HCT116 (cell line): Measurements from ENCODE around the gene SYNGR1. TPM values are rescaled to one million over a fixed set of nuclear protein-coding genes. Genes with fewer than 3 reads are reported as not detected.
"Not testable (repeated sequence)": the region's sequence is repeated elsewhere in the genome, so short reads cannot be mapped to it uniquely, and the experiment has no call there.

Source experiments
- ATAC-seq: fragments of 200-7000 bp; cut with Tn5 transposase; 2 replicates; pipeline ENCODE4 v1.9.1; 2020; ENCODE audit warnings: mild to moderate bottlenecking, moderate library complexity
- BruUV-seq: library from RNA; stranded (reverse); fragments of 400-500 nt; replicated peaks from 2 replicates; lab custom pipeline; 2021; lab: Mats Ljungman, UMichigan
- CTCF ChIA-PET: fragments of 300-600 bp; sonication (Branson Sonifier 250); formaldehyde crosslinking; loops from one replicate; lab custom pipeline; 2021; ENCODE audit warnings: antibody characterized with exemption; lab: Charles Lee
- POLR2A ChIA-PET: fragments of 300-600, 350-600 bp; sonication (Branson Sonifier 250); formaldehyde crosslinking; loops from one replicate; lab custom pipeline; 2021; ENCODE audit warnings: antibody characterized with exemption; lab: Charles Lee
- RAD21 ChIA-PET, 2 experiments: fragments of 300-600 bp; sonication (Branson Sonifier 250); formaldehyde crosslinking; loops; one replicate each; lab custom pipeline; 2023; ENCODE audit warnings: low total read pairs in 2 of 2; ENCODE audit not compliant: uncharacterized antibody in 2 of 2, unreplicated experiment in 2 of 2, low non-redundant PET in 1 of 2; lab: Charles Lee
- DNase-seq: peaks from one replicate; pipeline ENCODE4 v3.0.0-alpha.2; 2010; ENCODE audit warnings: low read depth, low spot score
- H2AFZ ChIP-seq: fragments of 200-600 bp; shearing (Covaris generic), sonication (generic); 2 replicates; pipeline ENCODE4 v1.6.1; 2017; ENCODE audit warnings: low read depth, mixed run types, mixed read lengths, antibody characterized with exemption, low read length; ENCODE audit not compliant: poor library complexity, severe bottlenecking
- H3K27ac ChIP-seq: 2 replicates; pipeline ENCODE4 v1.5.1; 2012; ENCODE audit warnings: low read depth, low read length
- H3K27me3 ChIP-seq: fragments of 200-600 bp; sonication (generic); 2 replicates; pipeline ENCODE4 v1.6.1; 2016; ENCODE audit warnings: mixed run types, low read length, mixed read lengths; ENCODE audit not compliant: insufficient read depth
- H3K36me3 ChIP-seq, 2 experiments: fragments of 200-500 bp in 1 of 2; fragments of 200-600 bp in 1 of 2; sonication (Bioruptor generic) in 1 of 2; sonication (generic) in 1 of 2; 2 replicates each; pipeline versions ENCODE4 v1.5.1 to v1.6.1; 2014 to 2016; ENCODE audit warnings: low read length in 2 of 2, inconsistent platforms in 1 of 2, mixed read lengths in 1 of 2, mixed run types in 1 of 2; ENCODE audit not compliant: insufficient read depth in 2 of 2, control insufficient read depth in 1 of 2
- H3K4me1 ChIP-seq, 2 experiments: fragments of 200-600 bp in 1 of 2; sonication (generic) in 1 of 2; 2 replicates each; pipeline versions ENCODE4 v1.5.1 to v1.6.1; 2012 to 2017; ENCODE audit warnings: low read length in 2 of 2, inconsistent platforms in 1 of 2, mild to moderate bottlenecking in 1 of 2, mixed read lengths in 1 of 2, mixed run types in 1 of 2, moderate library complexity in 1 of 2; ENCODE audit not compliant: insufficient read depth in 2 of 2, control insufficient read depth in 1 of 2
- H3K4me2 ChIP-seq: fragments of 200-600 bp; sonication (generic); 2 replicates; pipeline ENCODE4 v1.6.1; 2017; ENCODE audit warnings: mixed run types, low read length, mixed read lengths
- H3K4me3 ChIP-seq, 2 experiments: fragments of 200-600 bp in 1 of 2; sonication (generic) in 1 of 2; replicated peaks in 1 of 2; 2 replicates each; pipeline ENCODE4 v1.5.1; 2011 to 2016; ENCODE audit warnings: low read length in 2 of 2, control low read depth in 1 of 2, low read depth in 1 of 2, mild to moderate bottlenecking in 1 of 2, mixed read lengths in 1 of 2, mixed run types in 1 of 2
- H3K79me2 ChIP-seq: fragments of 200-600 bp; sonication (generic); 2 replicates; pipeline ENCODE4 v1.6.1; 2017; ENCODE audit warnings: mild to moderate bottlenecking, mixed run types, low read length, moderate library complexity, mixed read lengths; ENCODE audit not compliant: insufficient read depth
- H3K9ac ChIP-seq: fragments of 200-600 bp; sonication (generic); 2 replicates; pipeline ENCODE4 v1.6.1; 2016; ENCODE audit warnings: low read length, mixed read lengths
- H3K9me2 ChIP-seq: fragments of 200-600 bp; sonication (generic), shearing (Covaris generic); 2 replicates; pipeline ENCODE4 v1.6.1; 2017; ENCODE audit warnings: mixed run types, mild to moderate bottlenecking, moderate library complexity; ENCODE audit not compliant: insufficient read depth
- H3K9me3 ChIP-seq, 2 experiments: fragments of 200-500 bp in 1 of 2; fragments of 200-600 bp in 1 of 2; sonication (Bioruptor generic) in 1 of 2; sonication (generic) in 1 of 2; 2 replicates each; pipeline ENCODE4 v1.6.1; 2014 to 2017; ENCODE audit warnings: low read length in 2 of 2, mixed read lengths in 2 of 2, inconsistent platforms in 1 of 2, low read depth in 1 of 2, mild to moderate bottlenecking in 1 of 2, mixed run types in 1 of 2, moderate library complexity in 1 of 2; ENCODE audit not compliant: control insufficient read depth in 1 of 2, insufficient read depth in 1 of 2
- H4K20me1 ChIP-seq: fragments of 200-600 bp; sonication (generic), shearing (Covaris generic); 2 replicates; pipeline ENCODE4 v1.6.1; 2017; ENCODE audit warnings: mixed run types, mild to moderate bottlenecking, moderate library complexity; ENCODE audit not compliant: insufficient read depth
- ATF3 ChIP-seq: IDR thresholded peaks from 2 replicates; pipeline ENCODE4 v1.6.1; 2012
- CEBPB ChIP-seq: IDR thresholded peaks from 2 replicates; pipeline ENCODE4 v1.6.1; 2012; ENCODE audit warnings: low read depth
- EGR1 ChIP-seq: IDR thresholded peaks from 2 replicates; pipeline ENCODE4 v1.6.1; 2012; ENCODE audit warnings: low read depth
- ELF1 ChIP-seq: IDR thresholded peaks from 2 replicates; pipeline ENCODE4 v1.6.1; 2012; ENCODE audit warnings: low read depth, borderline replicate concordance
- EZH2 ChIP-seq: fragments of 200-600 bp; sonication (generic); IDR thresholded peaks from 2 replicates; pipeline ENCODE4 v1.6.1; 2017; ENCODE audit warnings: antibody characterized with exemption, mixed run types
- EZH2phosphoT487 ChIP-seq: fragments of 200-600 bp; IDR thresholded peaks from 2 replicates; pipeline ENCODE4 v1.6.1; 2018; ENCODE audit warnings: antibody characterized with exemption, borderline replicate concordance
- REST ChIP-seq: IDR thresholded peaks from 2 replicates; pipeline ENCODE4 v1.6.1; 2012; ENCODE audit warnings: low read depth
- TCF7L2 ChIP-seq: IDR thresholded peaks from 2 replicates; pipeline ENCODE4 v1.7.0; 2011; ENCODE audit warnings: borderline replicate concordance, inconsistent platforms; ENCODE audit not compliant: insufficient read depth, insufficient read length; ENCODE audit errors: extremely low read depth
- ZBTB33 ChIP-seq: IDR thresholded peaks from 2 replicates; pipeline ENCODE4 v1.6.1; 2011; ENCODE audit warnings: mild to moderate bottlenecking, low read length, moderate library complexity; ENCODE audit not compliant: insufficient replicate concordance; ENCODE audit errors: extremely low read depth
- ZFX ChIP-seq: fragments of 450-650 bp; IDR thresholded peaks from 2 replicates; pipeline ENCODE4 v1.6.1; 2017
- ZNF274 ChIP-seq: fragments of 200-500 bp; sonication (Bioruptor generic); IDR thresholded peaks from 2 replicates; pipeline ENCODE4 v1.6.1; 2014; ENCODE audit warnings: mild to moderate bottlenecking, low read depth, low read length, inconsistent platforms
- intact Hi-C: fragments of 100-400 bp; cut with micrococcal nuclease; formaldehyde crosslinking; loops from 2 replicates; pipeline ENCODE4 v1.10.0; 2022
- total RNA-seq: library from RNA; stranded (reverse); gene quantifications from one replicate; pipeline ENCODE4 v1.2.1, GENCODE V29; 2021; ENCODE audit not compliant: unreplicated experiment

The SYNGR1 gene
- total RNA-seq, 1 experiment from 2014 or later, result 20.7 TPM

- H3K9me3 ChIP-seq, RAD21 ChIA-PET, H3K27ac ChIP-seq, H4K20me1 ChIP-seq, H3K9me2 ChIP-seq, H3K27me3 ChIP-seq, H3K4me2 ChIP-seq, H3K4me1 ChIP-seq, H2AFZ ChIP-seq, H3K36me3 ChIP-seq, H3K9ac ChIP-seq, DNase-seq, BruUV-seq, ATAC-seq, H3K4me3 ChIP-seq, POLR2A ChIA-PET, intact Hi-C loops: not testable (repeated sequence)
- CTCF ChIA-PET, result interaction anchor here (1.3 kb wide), 1 partner anchor 83 kb away, joined by 4 read pairs; no protein-coding TSS in a partner anchor
- peaks cover 11% of the 10 kb centered on the region for H3K79me2 ChIP-seq
These were observed 63.4 kb downstream of the SYNGR1 start for GRCh38 chr22:39413204-39413603.

GRCh38 chr22:39414377-39414776 is 64.6 kb downstream of the SYNGR1 start:
- Histone ChIP-seq H3K27ac (no peak overlapping the region), H3K36me3 (peaks cover 4 to 12% of the 10 kb centered on the region in 2 experiments; a peak in 3 of 4 replicates), H3K27me3 (no peaks in the 10 kb centered on the region), H3K9ac (no peak overlapping the region), H3K79me2 (peaks cover 9% of the 10 kb centered on the region)
- ATAC-seq (no peak), DNase-seq (no peak)
- POLR2A ChIA-PET, result no interaction called here
- TF ChIP-seq ATF3 (no peak), REST (no peak), EZH2 (no peak), CEBPB (no peak), ZBTB33 (no peak), ZFX (no peak), TCF7L2 (no peak), EGR1 (no peak), ZNF274 (no peak), EZH2phosphoT487 (no peak), ELF1 (no peak)
- TF ChIP-seq, all 23 proteins: peak for 0
- intact Hi-C loops, result no loop called here
- H3K9me3 ChIP-seq, result no peaks in the 10 kb centered on the region
- no peak overlapping the region for H3K4me3 ChIP-seq
- no peak overlapping the region for H3K4me2 ChIP-seq
- H2AFZ ChIP-seq, result no peak overlapping the region
- no peaks in the 10 kb centered on the region for H3K9me2 ChIP-seq
- H3K4me1 ChIP-seq, result no peaks in the 10 kb centered on the region
- ChIA-PET RAD21 (no interaction called here), CTCF (no interaction called here)
- BruUV-seq, result no TSS peak
- no peaks in the 10 kb centered on the region for H4K20me1 ChIP-seq
